IPS DF 6.9 (cell line): Measurements from ENCODE around the gene NME3.

Experiments
- DNase-seq: peaks from one replicate; pipeline ENCODE4 v3.0.0-alpha.2; 2013; ENCODE audit warnings: low read depth, low spot score
- H3K27ac ChIP-seq: one replicate; pipeline ENCODE4 v1.5.1; 2013; ENCODE audit warnings: low read length, control low read depth
- H3K27me3 ChIP-seq: 2 replicates; pipeline ENCODE4 v1.6.1; 2013; ENCODE audit warnings: mild to moderate bottlenecking, low read length; ENCODE audit not compliant: control insufficient read depth, insufficient read depth
- H3K36me3 ChIP-seq: 2 replicates; pipeline ENCODE4 v1.6.1; 2013; ENCODE audit warnings: low read length; ENCODE audit not compliant: control insufficient read depth, insufficient read depth
- H3K4me1 ChIP-seq: 2 replicates; pipeline ENCODE4 v1.6.1; 2013; ENCODE audit warnings: low read length; ENCODE audit not compliant: control insufficient read depth, insufficient read depth
- H3K4me3 ChIP-seq: 2 replicates; pipeline ENCODE4 v1.5.1; 2013; ENCODE audit warnings: mild to moderate bottlenecking, low read length
- H3K9me3 ChIP-seq: 2 replicates; pipeline ENCODE4 v1.6.1; 2013; ENCODE audit warnings: low read length, inconsistent platforms; ENCODE audit not compliant: control insufficient read depth, insufficient read depth
- WGBS: extraction: QIAGEN DNeasy Blood & Tissue Kit; methylation state at CpG from one replicate; pipeline ENCODE4 v1.1.7; 2013; ENCODE audit warnings: mixed read lengths, missing lambda C conversion rate; ENCODE audit not compliant: insufficient read length, insufficient coverage; 5-methylcytosine and 5-hydroxymethylcytosine counted together

Gene NME3

DNA sequence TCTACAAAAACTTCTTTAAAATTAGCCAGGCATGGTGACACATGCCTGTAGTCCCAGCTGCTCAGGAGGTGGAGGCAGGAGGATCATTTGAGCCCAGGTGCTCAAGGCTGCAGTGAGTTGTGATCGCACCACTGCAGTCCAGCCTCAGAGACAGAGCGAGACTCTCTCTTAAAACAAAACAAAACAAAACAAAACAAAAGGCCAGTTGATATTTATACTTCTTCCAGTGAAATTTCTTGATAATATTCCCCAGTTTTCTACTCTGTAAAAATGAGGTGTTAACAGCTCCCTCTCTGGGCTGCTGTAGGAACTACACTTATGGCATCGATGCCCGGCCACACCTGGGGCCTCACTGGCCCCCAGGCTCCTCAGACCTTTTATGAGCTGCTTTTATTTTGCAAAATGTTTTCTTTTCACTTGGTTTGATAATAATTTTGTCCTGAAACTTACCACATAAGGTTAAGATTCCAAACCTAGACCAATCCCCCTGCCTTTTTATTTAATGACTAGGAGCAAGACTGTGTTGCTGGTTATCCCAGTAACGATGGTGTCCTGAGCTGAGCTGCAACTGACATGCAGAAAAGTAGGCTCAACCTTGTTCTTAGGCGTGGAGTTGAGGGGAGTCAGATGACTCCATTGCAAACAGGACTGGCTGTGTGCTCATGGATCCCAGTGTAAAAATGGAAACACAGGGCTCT lies 47.7 kb downstream of the NME3 start:
- Histone ChIP-seq H3K27me3 (no peaks in the 10 kb centered on the region), H3K9me3 (no peaks in the 10 kb centered on the region), H3K36me3 (0 out of 2 replicates have a peak, but pooled peaks cover 2% of the 10 kb centered on the region), H3K4me3 (no peak overlapping the region), H3K4me1 (no peaks in the 10 kb centered on the region), H3K27ac (no peak overlapping the region)
- no peak for DNase-seq
- WGBS, result no CpG with 5 or more reads among the region's 6 CpGs

DNA sequence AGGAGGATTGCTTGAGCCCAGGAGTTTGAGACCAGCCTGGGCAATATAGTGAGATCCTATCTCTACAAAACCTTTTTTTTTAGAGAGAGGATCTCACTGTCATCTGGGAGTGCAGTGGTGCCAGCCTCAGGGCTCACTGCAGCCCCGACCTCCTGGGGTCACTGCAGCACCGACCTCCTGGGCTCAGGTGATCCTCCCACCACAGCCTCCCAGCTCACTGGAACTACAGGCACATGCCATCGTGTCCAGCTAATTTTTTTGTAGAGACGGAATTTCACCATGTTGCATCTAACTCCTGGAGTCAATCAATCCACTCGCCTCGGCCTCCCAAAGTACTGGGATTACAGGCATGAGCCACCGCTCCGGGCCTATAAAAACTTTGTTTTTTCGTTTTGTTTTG lies 50.0 kb downstream of the NME3 start:
- Histone ChIP-seq H3K4me3 (no peak overlapping the region), H3K27me3 (no peaks in the 10 kb centered on the region), H3K36me3 (0 out of 2 replicates have a peak, but pooled peaks cover 2% of the 10 kb centered on the region), H3K9me3 (no peaks in the 10 kb centered on the region), H3K4me1 (no peaks in the 10 kb centered on the region), H3K27ac (no peak overlapping the region)
- DNase-seq, result no peak
- no CpG with 5 or more reads among the region's 9 CpGs for WGBS
